Urinary bladder (tissue), 4 donors: ENCODE data around the gene SPEM3. TPM values are rescaled to one million over a fixed set of nuclear protein-coding genes. Genes with fewer than 3 reads are reported as not detected.

ENCODE experiments used
- DNase-seq: peaks from one replicate; pipeline ENCODE4 v3.0.0-alpha.2; 2015; ENCODE audit errors: extremely low spot score
- H3K27ac ChIP-seq: one replicate; pipeline ENCODE4 v1.5.1; 2013; ENCODE audit warnings: low read depth, mild to moderate bottlenecking, moderate library complexity
- H3K36me3 ChIP-seq: one replicate; pipeline ENCODE4 v1.6.1; 2013; ENCODE audit warnings: mild to moderate bottlenecking, moderate library complexity; ENCODE audit not compliant: insufficient read depth
- H3K4me1 ChIP-seq: one replicate; pipeline ENCODE4 v1.6.1; 2013; ENCODE audit warnings: mild to moderate bottlenecking, moderate library complexity; ENCODE audit not compliant: insufficient read depth
- H3K4me3 ChIP-seq: one replicate; pipeline ENCODE4 v1.5.1; 2013; ENCODE audit warnings: low read depth, low read length
- WGBS: extraction: QIAGEN DNeasy Blood & Tissue Kit; methylation state at CpG from one replicate; pipeline ENCODE4 v1.1.7; 2013; 5-methylcytosine and 5-hydroxymethylcytosine counted together
- polyA plus RNA-seq: library from polyadenylated mRNA; stranded (reverse); fragments of 200-250 nt; gene quantifications from one replicate; pipeline ENCODE4 v1.2.3, GENCODE V29; 2013
- total RNA-seq: library from RNA; depleted of rRNA; stranded (reverse); fragments of >200 nt; gene quantifications from one replicate; pipeline ENCODE4 v1.2.3, GENCODE V29; 2014
- donor health status: healthy with polysubstance abuse.
- donor health status: healthy.

SPEM3 gene
- total and polyA plus RNA-seq, 2 donors = not detected

GRCh38 chr17:7419819-7420610 lies 8.6 kb upstream of the SPEM3 start, which contains the start of gene SPEM1:
Gene SPEM1, plus strand, starts transcription at chr17:7420324. Its CDS starts 61 bp downstream, at chr17:7420385.
- Histone ChIP-seq H3K4me3 (no peak within 1 kb of the TSS), H3K4me1 (no peaks in the 10 kb centered on the region), H3K27ac (no peak within 1 kb of the TSS), H3K36me3 (no peaks in the 10 kb centered on the region)
- WGBS = 71% methylated on average over 17 of the region's 17 CpGs
- DNase-seq = no peak

GRCh38 chr17:7421186-7421585 lies 7.5 kb upstream of the SPEM3 start:
- no peaks in the 10 kb centered on the region for H3K4me1 ChIP-seq
- DNase-seq = no peak
- no peak overlapping the region for H3K27ac ChIP-seq
- no peak overlapping the region for H3K4me3 ChIP-seq
- H3K36me3 ChIP-seq = no peaks in the 10 kb centered on the region
- 92% methylated on average over 16 of the region's 16 CpGs for WGBS

- no peak for DNase-seq
- H3K27ac ChIP-seq = no peak overlapping the region
- no peaks in the 10 kb centered on the region for H3K4me1 ChIP-seq
- 38% methylated on average over 4 of the region's 4 CpGs for WGBS
- no peak overlapping the region for H3K4me3 ChIP-seq
- H3K36me3 ChIP-seq = no peaks in the 10 kb centered on the region
Measured at GRCh38 chr17:7423679-7424078, 5.0 kb upstream of the SPEM3 start.

- no peak within 1 kb of the TSS for H3K4me3 ChIP-seq
- H3K36me3 ChIP-seq = no peaks in the 10 kb centered on the region
- WGBS = 87% methylated on average over 7 of the region's 7 CpGs
- DNase-seq = no peak
- no peaks in the 10 kb centered on the region for H3K4me1 ChIP-seq
- no peak within 1 kb of the TSS for H3K27ac ChIP-seq
Measured at GRCh38 chr17:7425316-7425715, 3.3 kb upstream of the SPEM3 start, which contains the start of gene SPEM2. Gene SPEM2, plus strand, starts transcription at chr17:7425616. Its CDS starts 73 bp downstream, at chr17:7425689.

- no peak for DNase-seq
- no peak overlapping the region for H3K27ac ChIP-seq
- H3K36me3 ChIP-seq = no peaks in the 10 kb centered on the region
- H3K4me1 ChIP-seq = no peaks in the 10 kb centered on the region
- WGBS = 82% methylated on average over 8 of the region's 8 CpGs
- H3K4me3 ChIP-seq = no peak overlapping the region
Measured at GRCh38 chr17:7425756-7426155, 2.9 kb upstream of the SPEM3 start.

GRCh38 chr17:7426203-7426863 lies 2.3 kb upstream of the SPEM3 start:
- H3K4me1 ChIP-seq = no peaks in the 10 kb centered on the region
- no peaks in the 10 kb centered on the region for H3K36me3 ChIP-seq
- no peak overlapping the region for H3K4me3 ChIP-seq
- 94% methylated on average over 33 of the region's 33 CpGs for WGBS
- DNase-seq = no peak
- no peak overlapping the region for H3K27ac ChIP-seq

- H3K27ac ChIP-seq = no peak overlapping the region
- H3K36me3 ChIP-seq = no peaks in the 10 kb centered on the region
- 90% methylated on average over 29 of the region's 29 CpGs for WGBS
- no peaks in the 10 kb centered on the region for H3K4me1 ChIP-seq
- no peak overlapping the region for H3K4me3 ChIP-seq
- no peak for DNase-seq
Measured at GRCh38 chr17:7426896-7427489, 1.7 kb upstream of the SPEM3 start.

- Histone ChIP-seq H3K36me3 (no peaks in the 10 kb centered on the region), H3K4me1 (no peaks in the 10 kb centered on the region), H3K27ac (no peak overlapping the region), H3K4me3 (no peak overlapping the region)
- no peak for DNase-seq
- WGBS = 89% methylated on average over 7 of the region's 7 CpGs
Measured at GRCh38 chr17:7427549-7427948, 1.1 kb upstream of the SPEM3 start.

- H3K36me3 ChIP-seq = no peaks in the 10 kb centered on the region
- H3K27ac ChIP-seq = no peak overlapping the region
- 93% methylated on average over 10 of the region's 10 CpGs for WGBS
- no peaks in the 10 kb centered on the region for H3K4me1 ChIP-seq
- no peak overlapping the region for H3K4me3 ChIP-seq
- DNase-seq = no peak
Measured at GRCh38 chr17:7429722-7430121, 1.1 kb downstream of the SPEM3 start.

GRCh38 chr17:7431231-7431630 lies 2.6 kb downstream of the SPEM3 start:
- WGBS = 89% methylated on average over 1 of the region's 1 CpG

GRCh38 chr17:7432296-7432695 lies 3.6 kb downstream of the SPEM3 start:
- Histone ChIP-seq H3K4me3 (no peak overlapping the region), H3K27ac (no peak overlapping the region), H3K36me3 (no peaks in the 10 kb centered on the region), H3K4me1 (no peaks in the 10 kb centered on the region)
- no peak for DNase-seq
- WGBS = 92% methylated on average over 11 of the region's 11 CpGs

More at GRCh38 chr17:7431231-7431630, 2.6 kb downstream of the SPEM3 start:
- DNase-seq = no peak
- H3K27ac ChIP-seq = no peak overlapping the region
- no peak overlapping the region for H3K4me3 ChIP-seq
- H3K36me3 ChIP-seq = no peaks in the 10 kb centered on the region
- H3K4me1 ChIP-seq = no peaks in the 10 kb centered on the region

- DNase-seq = no peak
- WGBS = 8% methylated on average over 49 of the region's 49 CpGs
Measured at GRCh38 chr17:7435676-7436555, 7.3 kb downstream of the SPEM3 start.

More at GRCh38 chr17:7435676-7436555, 7.3 kb downstream of the SPEM3 start:
- Histone ChIP-seq H3K4me3 (peak overlapping the region; percentile 37), H3K36me3 (no peaks in the 10 kb centered on the region), H3K27ac (peak overlapping the region; percentile 47), H3K4me1 (peaks cover 2% of the 10 kb centered on the region)
